K562 (cell line): ENCODE results near the gene PLIN5.

Experiments used
- CCAR2 ChIP-seq: fragments of 200-400 bp; formaldehyde crosslinking; IDR thresholded peaks from 2 replicates; pipeline ENCODE4 v1.6.1; 2017; ENCODE audit warnings: mild to moderate bottlenecking, low read depth, low read length
- CTCF ChIP-seq, 3 experiments: IDR thresholded peaks in 2 of 3; conservative IDR thresholded peaks in 1 of 3; 2 replicates each; pipeline ENCODE4 v1.5.1; 2011 to 2012; ENCODE audit warnings: low read length in 3 of 3, mild to moderate bottlenecking in 3 of 3, control low read depth in 2 of 3, improper control_type of control experiment in 1 of 3, inconsistent platforms in 1 of 3, low read depth in 1 of 3, mixed read lengths in 1 of 3, moderate library complexity in 1 of 3; ENCODE audit not compliant: insufficient read depth in 2 of 3
- ELF4 ChIP-seq: fragments of 450-650 bp; formaldehyde crosslinking; IDR thresholded peaks from 2 replicates; pipeline ENCODE4 v1.4.0; 2022; ENCODE audit warnings: missing genetic modification characterization
- MAX ChIP-seq: sonication (generic); formaldehyde crosslinking; IDR thresholded peaks from 2 replicates; pipeline ENCODE4 v1.9.0; 2022; ENCODE audit warnings: mild to moderate bottlenecking, missing genetic modification reagents
- NR3C1 ChIP-seq: sonication (generic); formaldehyde crosslinking; IDR thresholded peaks from 2 replicates; pipeline ENCODE4 v1.8.1; 2022; ENCODE audit warnings: missing genetic modification reagents
- POLR2A ChIP-seq: fragments of 450-650 bp; conservative IDR thresholded peaks from 2 replicates; pipeline ENCODE4 v1.6.1; 2016
- POLR2AphosphoS5 ChIP-seq: IDR thresholded peaks from 2 replicates; pipeline ENCODE4 v1.6.1; 2011; ENCODE audit warnings: mild to moderate bottlenecking, low read depth, low read length, moderate library complexity; ENCODE audit not compliant: control insufficient read depth, insufficient read depth
- RFX5 ChIP-seq: IDR thresholded peaks from 2 replicates; pipeline ENCODE4 v1.6.1; 2011; ENCODE audit warnings: low read depth, mild to moderate bottlenecking, improper control_type of control experiment, low read length
- USF1 ChIP-seq: sonication (generic); formaldehyde crosslinking; IDR thresholded peaks from 2 replicates; pipeline ENCODE4 v1.9.0; 2022; ENCODE audit warnings: mild to moderate bottlenecking, missing genetic modification reagents
- ZNF143 ChIP-seq: sonication (generic); formaldehyde crosslinking; IDR thresholded peaks from 2 replicates; pipeline ENCODE4 v1.9.0; 2022; ENCODE audit warnings: mild to moderate bottlenecking, missing genetic modification reagents
- ZNF197 ChIP-seq: fragments of 200-800 bp; sonication (Bioruptor generic); IDR thresholded peaks from 2 replicates; pipeline ENCODE4 v1.6.1; 2016; ENCODE audit warnings: low read depth, missing genetic modification characterization, missing compliant biosample characterization
- ZNF76 ChIP-seq: fragments of 250-450 bp; sonication (Bioruptor Pico); IDR thresholded peaks from 2 replicates; pipeline ENCODE4 v1.4.0; 2020; ENCODE audit warnings: mild to moderate bottlenecking, moderate library complexity, borderline replicate concordance
- TF ChIP-seq, protein P1 (sequence below), 2 experiments: fragments of 450-650 bp; formaldehyde crosslinking in 1 of 2; IDR thresholded peaks; 2 replicates each; pipeline versions ENCODE4 v1.4.0 to v1.6.1; 2014 to 2020; ENCODE audit warnings: mild to moderate bottlenecking in 2 of 2, borderline replicate concordance in 1 of 2, low read depth in 1 of 2

- TF ChIP-seq, protein P1, sequence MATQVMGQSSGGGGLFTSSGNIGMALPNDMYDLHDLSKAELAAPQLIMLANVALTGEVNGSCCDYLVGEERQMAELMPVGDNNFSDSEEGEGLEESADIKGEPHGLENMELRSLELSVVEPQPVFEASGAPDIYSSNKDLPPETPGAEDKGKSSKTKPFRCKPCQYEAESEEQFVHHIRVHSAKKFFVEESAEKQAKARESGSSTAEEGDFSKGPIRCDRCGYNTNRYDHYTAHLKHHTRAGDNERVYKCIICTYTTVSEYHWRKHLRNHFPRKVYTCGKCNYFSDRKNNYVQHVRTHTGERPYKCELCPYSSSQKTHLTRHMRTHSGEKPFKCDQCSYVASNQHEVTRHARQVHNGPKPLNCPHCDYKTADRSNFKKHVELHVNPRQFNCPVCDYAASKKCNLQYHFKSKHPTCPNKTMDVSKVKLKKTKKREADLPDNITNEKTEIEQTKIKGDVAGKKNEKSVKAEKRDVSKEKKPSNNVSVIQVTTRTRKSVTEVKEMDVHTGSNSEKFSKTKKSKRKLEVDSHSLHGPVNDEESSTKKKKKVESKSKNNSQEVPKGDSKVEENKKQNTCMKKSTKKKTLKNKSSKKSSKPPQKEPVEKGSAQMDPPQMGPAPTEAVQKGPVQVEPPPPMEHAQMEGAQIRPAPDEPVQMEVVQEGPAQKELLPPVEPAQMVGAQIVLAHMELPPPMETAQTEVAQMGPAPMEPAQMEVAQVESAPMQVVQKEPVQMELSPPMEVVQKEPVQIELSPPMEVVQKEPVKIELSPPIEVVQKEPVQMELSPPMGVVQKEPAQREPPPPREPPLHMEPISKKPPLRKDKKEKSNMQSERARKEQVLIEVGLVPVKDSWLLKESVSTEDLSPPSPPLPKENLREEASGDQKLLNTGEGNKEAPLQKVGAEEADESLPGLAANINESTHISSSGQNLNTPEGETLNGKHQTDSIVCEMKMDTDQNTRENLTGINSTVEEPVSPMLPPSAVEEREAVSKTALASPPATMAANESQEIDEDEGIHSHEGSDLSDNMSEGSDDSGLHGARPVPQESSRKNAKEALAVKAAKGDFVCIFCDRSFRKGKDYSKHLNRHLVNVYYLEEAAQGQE (IDR thresholded peaks at IDR 0.05; ENCODE audit: borderline replicate concordance): no peak
- TF ChIP-seq, protein P1 (CRISPR knock-in tag; IDR thresholded peaks at IDR 0.05; ENCODE audit: low read depth): no peak
- TF ChIP-seq POLR2AphosphoS5 (no peak), NR3C1 (no peak), CTCF (IDR thresholded peaks at IDR 0.05 in 2 of 3, conservative IDR thresholded peaks at IDR 0.05 in 1 of 3; ENCODE audit: insufficient read depth in 2 of 3, low read depth in 1 of 3, low read length in 3 of 3) (no peak), MAX (CRISPR knock-in tag) (no peak), ZNF143 (no peak), ZNF76 (no peak), CCAR2 (no peak), RFX5 (no peak), ZNF197 (CRISPR knock-in tag) (no peak), POLR2A (no peak), USF1 (CRISPR knock-in tag) (no peak), ELF4 (CRISPR knock-in tag) (no peak)
Observed at GRCh38 chr19:4550479-4551050, 15.5 kb upstream of the PLIN5 start.
